A673 (cell line): Measurements from ENCODE around the gene TNFSF13. TPM values are rescaled to one million over a fixed set of nuclear protein-coding genes. Genes with fewer than 3 reads are reported as not detected.

Source experiments
- BruUV-seq: library from RNA; stranded (reverse); fragments of 400-500 nt; replicated peaks from 2 replicates; lab custom pipeline; 2021; lab: Mats Ljungman, UMichigan
- CTCF ChIA-PET: fragments of 300-600 bp; sonication (Branson Sonifier 250); formaldehyde crosslinking; loops from one replicate; lab custom pipeline; 2022; ENCODE audit warnings: antibody characterized with exemption; lab: Charles Lee
- POLR2A ChIA-PET: fragments of 300-600 bp; sonication (Branson Sonifier 250); formaldehyde crosslinking; loops from one replicate; lab custom pipeline; 2022; ENCODE audit warnings: antibody characterized with exemption; ENCODE audit not compliant: low non-redundant PET; lab: Charles Lee
- DNase-seq: peaks from one replicate; pipeline ENCODE4 v3.0.0-alpha.2; 2015; ENCODE audit warnings: low spot score
- H3K27ac ChIP-seq: fragments of 200-600 bp; sonication (generic); 2 replicates; pipeline ENCODE4 v1.5.1; 2016; ENCODE audit warnings: mixed run types, low read depth, mild to moderate bottlenecking, mixed read lengths, antibody characterized with exemption, low read length; ENCODE audit not compliant: poor library complexity, severe bottlenecking
- H3K27me3 ChIP-seq: fragments of 200-600 bp; sonication (generic); replicated peaks from 2 replicates; pipeline ENCODE4 v1.6.1; 2017; ENCODE audit warnings: mixed run types, low read depth, mild to moderate bottlenecking, mixed read lengths, antibody characterized with exemption, low read length; ENCODE audit not compliant: insufficient read depth, poor library complexity
- H3K36me3 ChIP-seq: fragments of 200-600 bp; sonication (generic); 2 replicates; pipeline ENCODE4 v1.6.1; 2016; ENCODE audit warnings: mixed run types, mild to moderate bottlenecking, mixed read lengths, antibody characterized with exemption, low read length; ENCODE audit not compliant: insufficient read depth, poor library complexity, severe bottlenecking
- H3K4me1 ChIP-seq: fragments of 200-600 bp; sonication (generic); 2 replicates; pipeline ENCODE4 v1.6.1; 2017; ENCODE audit warnings: mixed run types, mild to moderate bottlenecking, mixed read lengths, antibody characterized with exemption, low read length; ENCODE audit not compliant: insufficient read depth, poor library complexity, severe bottlenecking
- H3K4me3 ChIP-seq: fragments of 200-600 bp; sonication (generic); 2 replicates; pipeline ENCODE4 v1.5.1; 2016; ENCODE audit warnings: low read depth, mixed run types, mild to moderate bottlenecking, mixed read lengths, low read length; ENCODE audit not compliant: poor library complexity, severe bottlenecking
- H3K9me3 ChIP-seq: fragments of 200-600 bp; sonication (generic); 2 replicates; pipeline ENCODE4 v1.6.1; 2016; ENCODE audit warnings: mixed run types, low read depth, mild to moderate bottlenecking, mixed read lengths, antibody characterized with exemption, low read length; ENCODE audit not compliant: poor library complexity, severe bottlenecking
- CTCF ChIP-seq: fragments of 300-800, 200-600 bp; sonication (generic); conservative IDR thresholded peaks from 2 replicates; pipeline ENCODE4 v1.5.1; 2017; ENCODE audit warnings: low read depth, mild to moderate bottlenecking, antibody characterized with exemption, low read length, moderate library complexity, mixed read lengths
- EZH2 ChIP-seq: fragments of 200-600 bp; sonication (generic); IDR thresholded peaks from 2 replicates; pipeline ENCODE4 v1.6.1; 2017; ENCODE audit warnings: borderline replicate concordance, low read depth, mild to moderate bottlenecking, mixed read lengths, antibody characterized with exemption, low read length; ENCODE audit not compliant: poor library complexity, severe bottlenecking
- intact Hi-C: fragments of 100-400 bp; cut with micrococcal nuclease; formaldehyde crosslinking; loops from one replicate; pipeline ENCODE4 v1.10.0; 2022; ENCODE audit not compliant: unreplicated experiment
- total RNA-seq: library from RNA; stranded (reverse); gene quantifications from 2 replicates; pipeline ENCODE4 v1.2.3, GENCODE V29; 2021

TNFSF13 gene
- total RNA-seq, 1 experiment from 2014 or later, result 0.69 TPM

- BruUV-seq, result TSS peak; percentile 82
Measured at GRCh38 chr17:7513850-7514419, 44.6 kb upstream of the TNFSF13 start.

GRCh38 chr17:7515911-7516610 is 42.5 kb upstream of the TNFSF13 start:
- no peak for DNase-seq
- POLR2A ChIA-PET, result no interaction called here
- Histone ChIP-seq H3K36me3 (peaks cover 41% of the 10 kb centered on the region), H3K27me3 (no peaks in the 10 kb centered on the region), H3K4me3 (no peak overlapping the region), H3K4me1 (peaks cover 6% of the 10 kb centered on the region), H3K27ac (no peak overlapping the region), H3K9me3 (no peaks in the 10 kb centered on the region)
- CTCF ChIA-PET, result interaction anchor here (0.7 to 1.0 kb wide), 2 partner anchors 44 to 67 kb away, joined by 4 to 6 read pairs; no protein-coding TSS in a partner anchor
- TF ChIP-seq CTCF (no peak), EZH2 (no peak)
- intact Hi-C loops, result no loop called here
- no TSS peak for BruUV-seq

More at GRCh38 chr17:7513850-7514419, 44.6 kb upstream of the TNFSF13 start:
- no peaks in the 10 kb centered on the region for H3K9me3 ChIP-seq
- H3K4me1 ChIP-seq, result peaks cover 6% of the 10 kb centered on the region
- no peaks in the 10 kb centered on the region for H3K27me3 ChIP-seq
- ChIA-PET CTCF (interaction anchor here (0.6 to 2.9 kb wide), 3 partner anchors 13 to 47 kb away, joined by 5 to 32 read pairs (median 7); no protein-coding TSS in a partner anchor), POLR2A (interaction anchor here (0.6 to 0.9 kb wide), 2 partner anchors 47 to 175 kb away, joined by 3 to 14 read pairs; no protein-coding TSS in a partner anchor)
- H3K4me3 ChIP-seq, result no peak overlapping the region
- no peak overlapping the region for H3K27ac ChIP-seq
- no peak for DNase-seq
- intact Hi-C loops, result loop anchor here (1.0 kb wide), 1 partner anchor 47 kb away; the partner anchor contains the start of gene SENP3
- TF ChIP-seq CTCF (no peak), EZH2 (no peak)
- peaks cover 62% of the 10 kb centered on the region for H3K36me3 ChIP-seq

GRCh38 chr17:7523033-7523432 is 35.5 kb upstream of the TNFSF13 start:
- TF ChIP-seq EZH2 (no peak), CTCF (peak; percentile 76)
- H3K9me3 ChIP-seq, result no peaks in the 10 kb centered on the region
- H3K27me3 ChIP-seq, result no peaks in the 10 kb centered on the region
- H3K4me3 ChIP-seq, result no peak overlapping the region
- H3K36me3 ChIP-seq, result no peaks in the 10 kb centered on the region
- intact Hi-C loops, result no loop called here
- BruUV-seq, result no TSS peak
- H3K27ac ChIP-seq, result no peak overlapping the region
- POLR2A ChIA-PET, result no interaction called here
- DNase-seq, result peak; percentile 68
- no peaks in the 10 kb centered on the region for H3K4me1 ChIP-seq
- CTCF ChIA-PET, result interaction anchor here (1.0 kb wide), 1 partner anchor 37 kb away, joined by 3 read pairs; no protein-coding TSS in a partner anchor
